ENCODE results near the gene WDR33.

Gene WDR33

DNA sequence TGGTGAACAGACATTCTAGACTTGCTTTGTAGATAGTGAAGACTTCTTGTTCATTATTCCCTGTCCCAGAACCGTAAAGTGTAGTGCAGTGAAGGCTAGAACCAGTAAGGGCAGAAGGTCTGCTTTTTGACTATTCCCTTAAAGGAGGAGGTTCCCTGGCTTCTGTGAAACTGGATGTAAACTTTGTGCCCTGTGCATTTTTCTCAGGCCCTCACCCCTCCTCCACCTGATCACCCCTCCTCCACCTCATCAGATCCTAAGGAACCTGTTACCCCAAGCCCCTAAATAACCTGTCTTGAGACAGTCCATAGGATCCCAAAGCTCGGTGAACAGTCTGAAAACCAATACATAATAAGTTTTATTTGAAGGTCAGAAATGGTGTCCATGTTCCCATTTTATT, 75.9 kb downstream of the WDR33 start:
- TF ChIP-seq ZNF350 (tag by site-specific recombination; IDR thresholded peaks at IDR 0.05) (no peak), ZNF292 (tag by site-specific recombination; IDR thresholded peaks at IDR 0.05; ENCODE audit: borderline replicate concordance, low read depth) (no peak), SCRT1 (tag by site-specific recombination; IDR thresholded peaks at IDR 0.05; ENCODE audit: borderline replicate concordance) (no peak), ZNF571 (tag by site-specific recombination; IDR thresholded peaks at IDR 0.05) (no peak), ZNF544 (tag by site-specific recombination; IDR thresholded peaks at IDR 0.05) (no peak), ZNF670 (tag by site-specific recombination; IDR thresholded peaks at IDR 0.05; ENCODE audit: low read depth) (no peak), KLF7 (tag by site-specific recombination; IDR thresholded peaks at IDR 0.05; ENCODE audit: borderline replicate concordance) (no peak), ZNF664 (tag by site-specific recombination; IDR thresholded peaks at IDR 0.05) (no peak), ZNF311 (tag by site-specific recombination; IDR thresholded peaks at IDR 0.05; ENCODE audit: borderline replicate concordance) (no peak), ZBTB1 (tag by site-specific recombination; IDR thresholded peaks at IDR 0.05) (no peak), ZBTB21 (tag by site-specific recombination; IDR thresholded peaks at IDR 0.05) (no peak)
- TF ChIP-seq, protein P1, sequence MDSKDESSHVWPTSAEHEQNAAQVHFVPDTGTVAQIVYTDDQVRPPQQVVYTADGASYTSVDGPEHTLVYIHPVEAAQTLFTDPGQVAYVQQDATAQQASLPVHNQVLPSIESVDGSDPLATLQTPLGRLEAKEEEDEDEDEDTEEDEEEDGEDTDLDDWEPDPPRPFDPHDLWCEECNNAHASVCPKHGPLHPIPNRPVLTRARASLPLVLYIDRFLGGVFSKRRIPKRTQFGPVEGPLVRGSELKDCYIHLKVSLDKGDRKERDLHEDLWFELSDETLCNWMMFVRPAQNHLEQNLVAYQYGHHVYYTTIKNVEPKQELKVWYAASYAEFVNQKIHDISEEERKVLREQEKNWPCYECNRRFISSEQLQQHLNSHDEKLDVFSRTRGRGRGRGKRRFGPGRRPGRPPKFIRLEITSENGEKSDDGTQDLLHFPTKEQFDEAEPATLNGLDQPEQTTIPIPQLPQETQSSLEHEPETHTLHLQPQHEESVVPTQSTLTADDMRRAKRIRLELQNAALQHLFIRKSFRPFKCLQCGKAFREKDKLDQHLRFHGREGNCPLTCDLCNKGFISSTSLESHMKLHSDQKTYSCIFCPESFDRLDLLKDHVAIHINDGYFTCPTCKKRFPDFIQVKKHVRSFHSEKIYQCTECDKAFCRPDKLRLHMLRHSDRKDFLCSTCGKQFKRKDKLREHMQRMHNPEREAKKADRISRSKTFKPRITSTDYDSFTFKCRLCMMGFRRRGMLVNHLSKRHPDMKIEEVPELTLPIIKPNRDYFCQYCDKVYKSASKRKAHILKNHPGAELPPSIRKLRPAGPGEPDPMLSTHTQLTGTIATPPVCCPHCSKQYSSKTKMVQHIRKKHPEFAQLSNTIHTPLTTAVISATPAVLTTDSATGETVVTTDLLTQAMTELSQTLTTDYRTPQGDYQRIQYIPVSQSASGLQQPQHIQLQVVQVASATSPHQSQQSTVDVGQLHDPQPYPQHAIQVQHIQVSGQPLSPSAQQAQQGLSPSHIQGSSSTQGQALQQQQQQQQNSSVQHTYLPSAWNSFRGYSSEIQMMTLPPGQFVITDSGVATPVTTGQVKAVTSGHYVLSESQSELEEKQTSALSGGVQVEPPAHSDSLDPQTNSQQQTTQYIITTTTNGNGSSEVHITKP (tag by site-specific recombination; IDR thresholded peaks at IDR 0.05): no peak
- TF ChIP-seq, protein P2, sequence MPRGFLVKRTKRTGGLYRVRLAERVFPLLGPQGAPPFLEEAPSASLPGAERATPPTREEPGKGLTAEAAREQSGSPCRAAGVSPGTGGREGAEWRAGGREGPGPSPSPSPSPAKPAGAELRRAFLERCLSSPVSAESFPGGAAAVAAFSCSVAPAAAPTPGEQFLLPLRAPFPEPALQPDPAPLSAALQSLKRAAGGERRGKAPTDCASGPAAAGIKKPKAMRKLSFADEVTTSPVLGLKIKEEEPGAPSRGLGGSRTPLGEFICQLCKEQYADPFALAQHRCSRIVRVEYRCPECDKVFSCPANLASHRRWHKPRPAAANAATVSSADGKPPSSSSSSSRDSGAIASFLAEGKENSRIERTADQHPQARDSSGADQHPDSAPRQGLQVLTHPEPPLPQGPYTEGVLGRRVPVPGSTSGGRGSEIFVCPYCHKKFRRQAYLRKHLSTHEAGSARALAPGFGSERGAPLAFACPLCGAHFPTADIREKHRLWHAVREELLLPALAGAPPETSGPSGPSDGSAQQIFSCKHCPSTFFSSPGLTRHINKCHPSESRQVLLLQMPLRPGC (tag by site-specific recombination; IDR thresholded peaks at IDR 0.05): no peak
- Histone ChIP-seq H3K4me3 (ENCODE audit: low read depth, low read length) (no peak overlapping the region), H3K36me3 (ENCODE audit: control insufficient read depth in 2 of 2, insufficient read depth in 1 of 2, low read length in 2 of 2) (peaks cover 5 to 23% of the 10 kb centered on the region in 2 experiments; a peak in 2 of 3 replicates), H3K27ac (ENCODE audit: extremely low read depth, low read depth, low read length) (no peak overlapping the region), H3K9me3 (ENCODE audit: control insufficient read depth, insufficient read depth, low read depth, low read length) (no peaks in the 10 kb centered on the region), H3K4me1 (ENCODE audit: control insufficient read depth, insufficient read depth, low read length) (no peaks in the 10 kb centered on the region)
- ChIA-PET CTCF (no interaction called here), POLR2A (interaction anchor here (0.5 kb wide), 1 partner anchor 66 kb away, joined by 3 read pairs; no protein-coding TSS in a partner anchor)

DNA sequence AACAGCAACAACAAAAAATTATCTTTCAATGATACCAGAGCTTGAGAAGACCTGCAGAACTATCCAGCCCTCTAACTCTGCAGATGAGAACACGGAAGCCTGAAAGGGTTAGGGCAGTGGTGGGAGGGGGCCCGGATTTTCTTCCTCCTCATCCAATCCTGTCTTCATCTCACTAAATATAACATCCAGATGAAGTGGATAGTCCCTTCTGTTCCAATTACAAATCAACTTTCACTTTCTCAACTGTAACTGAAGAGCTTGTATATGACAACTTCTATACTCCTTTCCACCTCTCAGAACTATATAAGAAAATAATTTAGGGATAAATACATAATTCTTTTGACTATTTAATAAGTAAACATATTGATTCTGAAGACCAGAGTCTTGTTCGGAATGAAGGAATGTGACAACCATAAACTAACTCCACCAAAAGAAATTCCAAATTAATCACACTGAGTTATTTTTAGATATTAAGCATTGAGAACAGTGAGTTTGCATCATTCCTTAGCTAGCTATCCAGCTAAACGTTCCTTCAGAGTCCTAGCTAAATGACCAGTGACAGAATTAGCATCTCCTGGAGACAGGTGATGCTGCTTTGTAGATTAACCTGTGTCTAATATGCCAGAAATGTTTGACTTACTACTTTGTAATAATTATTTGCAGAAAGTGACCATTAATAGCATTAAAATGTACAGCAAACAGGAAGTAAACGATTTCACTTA, 77.0 kb downstream of the WDR33 start:
- H3K9me3 ChIP-seq (ENCODE audit: control insufficient read depth, insufficient read depth, low read depth, low read length): no peaks in the 10 kb centered on the region
- POLR2A ChIA-PET: no interaction called here
- H3K4me3 ChIP-seq (ENCODE audit: low read depth, low read length): no peak overlapping the region
- H3K36me3 ChIP-seq (ENCODE audit: control insufficient read depth in 2 of 2, insufficient read depth in 1 of 2, low read length in 2 of 2): peaks cover 5 to 21% of the 10 kb centered on the region in 2 experiments; a peak in 2 of 3 replicates
- no peak for TF ChIP-seq ZNF664 (tag by site-specific recombination; IDR thresholded peaks at IDR 0.05)
- TF ChIP-seq YY1 (tag by site-specific recombination; IDR thresholded peaks at IDR 0.05): no peak
- TF ChIP-seq, protein P3, sequence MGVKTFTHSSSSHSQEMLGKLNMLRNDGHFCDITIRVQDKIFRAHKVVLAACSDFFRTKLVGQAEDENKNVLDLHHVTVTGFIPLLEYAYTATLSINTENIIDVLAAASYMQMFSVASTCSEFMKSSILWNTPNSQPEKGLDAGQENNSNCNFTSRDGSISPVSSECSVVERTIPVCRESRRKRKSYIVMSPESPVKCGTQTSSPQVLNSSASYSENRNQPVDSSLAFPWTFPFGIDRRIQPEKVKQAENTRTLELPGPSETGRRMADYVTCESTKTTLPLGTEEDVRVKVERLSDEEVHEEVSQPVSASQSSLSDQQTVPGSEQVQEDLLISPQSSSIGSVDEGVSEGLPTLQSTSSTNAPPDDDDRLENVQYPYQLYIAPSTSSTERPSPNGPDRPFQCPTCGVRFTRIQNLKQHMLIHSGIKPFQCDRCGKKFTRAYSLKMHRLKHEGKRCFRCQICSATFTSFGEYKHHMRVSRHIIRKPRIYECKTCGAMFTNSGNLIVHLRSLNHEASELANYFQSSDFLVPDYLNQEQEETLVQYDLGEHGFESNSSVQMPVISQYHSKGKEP (tag by site-specific recombination; IDR thresholded peaks at IDR 0.05): no peak
- TF ChIP-seq, protein P4, sequence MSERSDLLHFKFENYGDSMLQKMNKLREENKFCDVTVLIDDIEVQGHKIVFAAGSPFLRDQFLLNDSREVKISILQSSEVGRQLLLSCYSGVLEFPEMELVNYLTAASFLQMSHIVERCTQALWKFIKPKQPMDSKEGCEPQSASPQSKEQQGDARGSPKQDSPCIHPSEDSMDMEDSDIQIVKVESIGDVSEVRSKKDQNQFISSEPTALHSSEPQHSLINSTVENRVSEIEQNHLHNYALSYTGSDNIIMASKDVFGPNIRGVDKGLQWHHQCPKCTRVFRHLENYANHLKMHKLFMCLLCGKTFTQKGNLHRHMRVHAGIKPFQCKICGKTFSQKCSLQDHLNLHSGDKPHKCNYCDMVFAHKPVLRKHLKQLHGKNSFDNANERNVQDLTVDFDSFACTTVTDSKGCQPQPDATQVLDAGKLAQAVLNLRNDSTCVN (tag by site-specific recombination; optimal IDR thresholded peaks at IDR 0.05): no peak
- TF ChIP-seq ZNF302 (tag by site-specific recombination; IDR thresholded peaks at IDR 0.05; ENCODE audit: low read depth): no peak
- TF ChIP-seq, protein P5, sequence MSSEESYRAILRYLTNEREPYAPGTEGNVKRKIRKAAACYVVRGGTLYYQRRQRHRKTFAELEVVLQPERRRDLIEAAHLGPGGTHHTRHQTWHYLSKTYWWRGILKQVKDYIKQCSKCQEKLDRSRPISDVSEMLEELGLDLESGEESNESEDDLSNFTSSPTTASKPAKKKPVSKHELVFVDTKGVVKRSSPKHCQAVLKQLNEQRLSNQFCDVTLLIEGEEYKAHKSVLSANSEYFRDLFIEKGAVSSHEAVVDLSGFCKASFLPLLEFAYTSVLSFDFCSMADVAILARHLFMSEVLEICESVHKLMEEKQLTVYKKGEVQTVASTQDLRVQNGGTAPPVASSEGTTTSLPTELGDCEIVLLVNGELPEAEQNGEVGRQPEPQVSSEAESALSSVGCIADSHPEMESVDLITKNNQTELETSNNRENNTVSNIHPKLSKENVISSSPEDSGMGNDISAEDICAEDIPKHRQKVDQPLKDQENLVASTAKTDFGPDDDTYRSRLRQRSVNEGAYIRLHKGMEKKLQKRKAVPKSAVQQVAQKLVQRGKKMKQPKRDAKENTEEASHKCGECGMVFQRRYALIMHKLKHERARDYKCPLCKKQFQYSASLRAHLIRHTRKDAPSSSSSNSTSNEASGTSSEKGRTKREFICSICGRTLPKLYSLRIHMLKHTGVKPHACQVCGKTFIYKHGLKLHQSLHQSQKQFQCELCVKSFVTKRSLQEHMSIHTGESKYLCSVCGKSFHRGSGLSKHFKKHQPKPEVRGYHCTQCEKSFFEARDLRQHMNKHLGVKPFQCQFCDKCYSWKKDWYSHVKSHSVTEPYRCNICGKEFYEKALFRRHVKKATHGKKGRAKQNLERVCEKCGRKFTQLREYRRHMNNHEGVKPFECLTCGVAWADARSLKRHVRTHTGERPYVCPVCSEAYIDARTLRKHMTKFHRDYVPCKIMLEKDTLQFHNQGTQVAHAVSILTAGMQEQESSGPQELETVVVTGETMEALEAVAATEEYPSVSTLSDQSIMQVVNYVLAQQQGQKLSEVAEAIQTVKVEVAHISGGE (tag by site-specific recombination; conservative IDR thresholded peaks at IDR 0.05; ENCODE audit: low read depth): no peak
- no peak for TF ChIP-seq KLF1 (tag by site-specific recombination; IDR thresholded peaks at IDR 0.05)
- H3K4me1 ChIP-seq (ENCODE audit: control insufficient read depth, insufficient read depth, low read length): no peaks in the 10 kb centered on the region
- no peak overlapping the region for H3K27ac ChIP-seq (ENCODE audit: extremely low read depth, low read depth, low read length)
- CTCF ChIA-PET: no interaction called here

Measured in HEK293 (cell line).